K562 (cell line): ENCODE data around the gene VPS13D. TPM values are rescaled to one million over a fixed set of nuclear protein-coding genes. Genes with fewer than 3 reads are reported as not detected.

Experiments
- ATF6 ChIP-seq: sonication (generic); formaldehyde crosslinking; IDR thresholded peaks from 2 replicates; pipeline ENCODE4 v1.4.0; 2020; ENCODE audit warnings: mild to moderate bottlenecking, missing genetic modification reagents
- CHD4 ChIP-seq: fragments of 200-600 bp; sonication (generic); IDR thresholded peaks from 3 replicates; pipeline ENCODE4 v1.6.1; 2012; ENCODE audit warnings: low read depth, mild to moderate bottlenecking, mixed read lengths, low read length, inconsistent platforms; ENCODE audit not compliant: insufficient read depth, insufficient replicate concordance, poor library complexity, severe bottlenecking
- CREB1 ChIP-seq, 2 experiments: sonication (generic) in 1 of 2; formaldehyde crosslinking in 1 of 2; IDR thresholded peaks; 2 replicates each; pipeline versions ENCODE4 v1.6.1 to v1.8.0; 2012 to 2022; ENCODE audit warnings: inconsistent platforms in 1 of 2, mild to moderate bottlenecking in 1 of 2, missing genetic modification reagents in 1 of 2, moderate library complexity in 1 of 2
- FOXO4 ChIP-seq: fragments of 450-650 bp; formaldehyde crosslinking; IDR thresholded peaks from 2 replicates; pipeline ENCODE4 v1.4.0; 2020; ENCODE audit warnings: mild to moderate bottlenecking, moderate library complexity
- IRF2 ChIP-seq: sonication (generic); formaldehyde crosslinking; IDR thresholded peaks from 2 replicates; pipeline ENCODE4 v1.8.1; 2022; ENCODE audit warnings: mild to moderate bottlenecking, missing genetic modification reagents
- MXI1 ChIP-seq: IDR thresholded peaks from 2 replicates; pipeline ENCODE4 v1.6.1; 2011; ENCODE audit warnings: low read depth, mild to moderate bottlenecking, improper control_type of control experiment, low read length
- POLR2A ChIP-seq: fragments of 450-650 bp; conservative IDR thresholded peaks from 2 replicates; pipeline ENCODE4 v1.6.1; 2016
- polyA plus RNA-seq, 8 experiments: library from polyadenylated mRNA; depleted of rRNA in 4 of 8; stranded (reverse) in 5 of 8; unstranded in 3 of 8; fragments of >200 nt; fragmentation: Nextera tagmentation in 2 of 8; fragmentation: Illumina TruSeq in 1 of 8; extraction: Ambion mirVana in 2 of 8; extraction: Trizol in 1 of 8; gene quantifications; 2 replicates each; pipeline versions ENCODE4 v1.2.1 to v1.2.3, GENCODE V29; 2011 to 2014; ENCODE audit warnings: inconsistent platforms in 1 of 8, missing spikeins in 1 of 8
- total RNA-seq, 7 experiments: library from RNA; depleted of rRNA in 6 of 7; stranded (reverse); fragments of >200 nt in 6 of 7; fragmentation: Illumina TruSeq in 2 of 7; extraction: Trizol in 2 of 7; gene quantifications; 2 replicates each; pipeline versions ENCODE4 v1.2.1 to v1.2.3, GENCODE V29; 2011 to 2021; ENCODE audit warnings: low replicate concordance in 1 of 7
- TF ChIP-seq, protein P1 (sequence below): sonication (generic); formaldehyde crosslinking; IDR thresholded peaks from 2 replicates; pipeline ENCODE4 v1.8.1; 2022; ENCODE audit warnings: missing genetic modification reagents

Gene VPS13D
- total and polyA plus RNA-seq, 9 of the 15 experiments (the other 6 are each of a cell fraction or from before 2014, with no cell fraction given), result 6.1 to 51.5 (median 38.5) TPM

GRCh38 chr1:12530462-12531178 lies 300.8 kb downstream of the VPS13D start (continued):
- TF ChIP-seq MXI1 (no peak), POLR2A (no peak), FOXO4 (CRISPR knock-in tag) (no peak), CREB1 (IDR thresholded peaks at IDR 0.05) (no peak), CREB1 (CRISPR knock-in tag; IDR thresholded peaks at IDR 0.05) (0 out of 2 replicates have a peak, but pooled peaks have one; percentile 22), IRF2 (CRISPR knock-in tag) (no peak), CHD4 (no peak), ATF6 (CRISPR knock-in tag) (no peak)
- TF ChIP-seq, protein P1, sequence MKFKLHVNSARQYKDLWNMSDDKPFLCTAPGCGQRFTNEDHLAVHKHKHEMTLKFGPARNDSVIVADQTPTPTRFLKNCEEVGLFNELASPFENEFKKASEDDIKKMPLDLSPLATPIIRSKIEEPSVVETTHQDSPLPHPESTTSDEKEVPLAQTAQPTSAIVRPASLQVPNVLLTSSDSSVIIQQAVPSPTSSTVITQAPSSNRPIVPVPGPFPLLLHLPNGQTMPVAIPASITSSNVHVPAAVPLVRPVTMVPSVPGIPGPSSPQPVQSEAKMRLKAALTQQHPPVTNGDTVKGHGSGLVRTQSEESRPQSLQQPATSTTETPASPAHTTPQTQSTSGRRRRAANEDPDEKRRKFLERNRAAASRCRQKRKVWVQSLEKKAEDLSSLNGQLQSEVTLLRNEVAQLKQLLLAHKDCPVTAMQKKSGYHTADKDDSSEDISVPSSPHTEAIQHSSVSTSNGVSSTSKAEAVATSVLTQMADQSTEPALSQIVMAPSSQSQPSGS (CRISPR knock-in tag), result no peak
